ENCODE measurements around the gene TBC1D9. TPM values are rescaled to one million over a fixed set of nuclear protein-coding genes. Genes with fewer than 3 reads are reported as not detected.

TBC1D9 gene
- polyA plus RNA-seq, 1 donor (not counting 4 experiments of a cell fraction or from before 2014, with no cell fraction given): 11.6 TPM

GRCh38 chr4:140719022-140719421, 37.2 kb downstream of the TBC1D9 start:
- no peak overlapping the region for H3K9ac ChIP-seq (ENCODE audit: control insufficient read depth, extremely low read depth, insufficient read depth, low read length)
- no peak overlapping the region for H3K4me3 ChIP-seq (ENCODE audit: control insufficient read depth in 2 of 3, extremely low read depth in 1 of 3, insufficient read depth in 2 of 3, low read depth in 1 of 3, low read length in 3 of 3)
- H3K4me1 ChIP-seq (ENCODE audit: control insufficient read depth, extremely low read depth, insufficient read depth, low read length): peaks cover 16% of the 10 kb centered on the region
- H3K36me3 ChIP-seq (ENCODE audit: control insufficient read depth in 2 of 2, extremely low read depth in 1 of 2, insufficient read depth in 2 of 2, low read length in 2 of 2): no peaks in the 10 kb centered on the region
- no peak for TF ChIP-seq EZH2 (IDR thresholded peaks at IDR 0.05; ENCODE audit: low read length)
- no peak for TF ChIP-seq CTCF (optimal IDR thresholded peaks at IDR 0.05 in 1 of 3, IDR thresholded peaks at IDR 0.05 in 1 of 3, conservative IDR thresholded peaks at IDR 0.05 in 1 of 3; ENCODE audit: extremely low read depth in 1 of 3, insufficient read depth in 2 of 3, low read length in 3 of 3)
- FAIRE-seq (no peak), DNase-seq (ENCODE audit: low read depth, low spot score) (no peak)
- H2AFZ ChIP-seq (ENCODE audit: control insufficient read depth, low read length): no peak overlapping the region
- H3K9me3 ChIP-seq (ENCODE audit: control insufficient read depth, low read depth, low read length): no peaks in the 10 kb centered on the region
- H3K79me2 ChIP-seq (ENCODE audit: control insufficient read depth, insufficient read depth, low read length): no peaks in the 10 kb centered on the region
- no peaks in the 10 kb centered on the region for H3K27me3 ChIP-seq (ENCODE audit: control insufficient read depth, extremely low read depth, insufficient read depth, low read length)
- dilution Hi-C loops (cut with MboI; ENCODE audit: extremely low pct_ligation_motif_present, low sequenced_read_pairs): no loop called here
- H3K4me2 ChIP-seq (ENCODE audit: control insufficient read depth, extremely low read depth, insufficient read depth, low read depth, low read length): no peak overlapping the region
- no peak overlapping the region for H3K27ac ChIP-seq (ENCODE audit: control insufficient read depth, insufficient read depth, low read length)
- no peaks in the 10 kb centered on the region for H3K9me1 ChIP-seq (ENCODE audit: control insufficient read depth, extremely low read depth, insufficient read depth, low read length)
- no peaks in the 10 kb centered on the region for H4K20me1 ChIP-seq (ENCODE audit: control insufficient read depth, extremely low read depth, insufficient read depth, low read length)

GRCh38 chr4:140718241-140718952, 37.8 kb downstream of the TBC1D9 start:
- H3K9ac ChIP-seq (ENCODE audit: control insufficient read depth, extremely low read depth, insufficient read depth, low read length): no peak overlapping the region
- H3K27ac ChIP-seq (ENCODE audit: control insufficient read depth, insufficient read depth, low read length): peak overlapping the region; percentile 22

More at GRCh38 chr4:140718241-140718952, 37.8 kb downstream of the TBC1D9 start:
- no peaks in the 10 kb centered on the region for H3K79me2 ChIP-seq (ENCODE audit: control insufficient read depth, insufficient read depth, low read length)
- no peak overlapping the region for H3K4me3 ChIP-seq (ENCODE audit: control insufficient read depth in 2 of 3, extremely low read depth in 1 of 3, insufficient read depth in 2 of 3, low read depth in 1 of 3, low read length in 3 of 3)
- H3K9me3 ChIP-seq (ENCODE audit: control insufficient read depth, low read depth, low read length): no peaks in the 10 kb centered on the region
- dilution Hi-C loops (cut with MboI; ENCODE audit: extremely low pct_ligation_motif_present, low sequenced_read_pairs): no loop called here
- no peak overlapping the region for H2AFZ ChIP-seq (ENCODE audit: control insufficient read depth, low read length)
- no peaks in the 10 kb centered on the region for H3K9me1 ChIP-seq (ENCODE audit: control insufficient read depth, extremely low read depth, insufficient read depth, low read length)
- no peak for DNase-seq (ENCODE audit: low read depth, low spot score)
- no peaks in the 10 kb centered on the region for H3K36me3 ChIP-seq (ENCODE audit: control insufficient read depth in 2 of 2, extremely low read depth in 1 of 2, insufficient read depth in 2 of 2, low read length in 2 of 2)
- H3K27me3 ChIP-seq (ENCODE audit: control insufficient read depth, extremely low read depth, insufficient read depth, low read length): no peaks in the 10 kb centered on the region
- no peaks in the 10 kb centered on the region for H4K20me1 ChIP-seq (ENCODE audit: control insufficient read depth, extremely low read depth, insufficient read depth, low read length)
- peak; percentile 9 for FAIRE-seq
- H3K4me1 ChIP-seq (ENCODE audit: control insufficient read depth, extremely low read depth, insufficient read depth, low read length): peaks cover 16% of the 10 kb centered on the region
- TF ChIP-seq CTCF (optimal IDR thresholded peaks at IDR 0.05 in 1 of 3, IDR thresholded peaks at IDR 0.05 in 1 of 3, conservative IDR thresholded peaks at IDR 0.05 in 1 of 3; ENCODE audit: extremely low read depth in 1 of 3, insufficient read depth in 2 of 3, low read length in 3 of 3) (no peak), EZH2 (IDR thresholded peaks at IDR 0.05; ENCODE audit: low read length) (no peak)
- no peak overlapping the region for H3K4me2 ChIP-seq (ENCODE audit: control insufficient read depth, extremely low read depth, insufficient read depth, low read depth, low read length)
